Ovary (tissue), 3 donors: ENCODE measurements around the gene C19orf67.

Experiments used
- CTCF ChIP-seq, 3 donors: fragments of 450-650 bp in 2 of 3; fragments of 200-600 bp in 1 of 3; IDR thresholded peaks; one replicate each; pipeline versions ENCODE4 v1.5.1 to v1.8.0; 2016 to 2022; ENCODE audit warnings: antibody characterized with exemption in 3 of 3, mild to moderate bottlenecking in 1 of 3
- EP300 ChIP-seq: sonication (generic); formaldehyde crosslinking; IDR thresholded peaks from one replicate; pipeline ENCODE4 v1.6.1; 2017; ENCODE audit warnings: antibody characterized with exemption
- POLR2A ChIP-seq: fragments of 450-650 bp; IDR thresholded peaks from one replicate; pipeline ENCODE4 v1.6.1; 2017; ENCODE audit warnings: antibody characterized with exemption, mild to moderate bottlenecking, moderate library complexity
- donor health status: DM: no; HTN: no; CAD: no.

- TF ChIP-seq EP300 (no peak), POLR2A (no peak), CTCF (IDR thresholded peaks at IDR 0.05) (no peak)
Observed at GRCh38 chr19:14093117-14093823, 7.7 kb upstream of the C19orf67 start.
